Prostate gland (tissue), 2 donors: ENCODE results near the gene PDPN.

Experiments used
- POLR2A ChIP-seq: fragments of 450-650 bp; IDR thresholded peaks from one replicate; pipeline ENCODE4 v1.6.1; 2016; ENCODE audit warnings: antibody characterized with exemption, mild to moderate bottlenecking
- POLR2AphosphoS5 ChIP-seq: sonication (generic); formaldehyde crosslinking; IDR thresholded peaks from one replicate; pipeline ENCODE4 v1.6.1; 2017; ENCODE audit warnings: antibody characterized with exemption
- TF ChIP-seq, protein P1 (sequence below), 4 experiments: fragments of 200-600 bp in 2 of 4; fragments of 450-650 bp in 2 of 4; sonication (generic) in 2 of 4; IDR thresholded peaks; 1 replicate in 3 of 4; 2 replicates in 1 of 4; pipeline ENCODE4 v1.5.1; 2016 to 2019; ENCODE audit warnings: antibody characterized with exemption in 4 of 4, mild to moderate bottlenecking in 2 of 4, moderate library complexity in 2 of 4

DNA sequence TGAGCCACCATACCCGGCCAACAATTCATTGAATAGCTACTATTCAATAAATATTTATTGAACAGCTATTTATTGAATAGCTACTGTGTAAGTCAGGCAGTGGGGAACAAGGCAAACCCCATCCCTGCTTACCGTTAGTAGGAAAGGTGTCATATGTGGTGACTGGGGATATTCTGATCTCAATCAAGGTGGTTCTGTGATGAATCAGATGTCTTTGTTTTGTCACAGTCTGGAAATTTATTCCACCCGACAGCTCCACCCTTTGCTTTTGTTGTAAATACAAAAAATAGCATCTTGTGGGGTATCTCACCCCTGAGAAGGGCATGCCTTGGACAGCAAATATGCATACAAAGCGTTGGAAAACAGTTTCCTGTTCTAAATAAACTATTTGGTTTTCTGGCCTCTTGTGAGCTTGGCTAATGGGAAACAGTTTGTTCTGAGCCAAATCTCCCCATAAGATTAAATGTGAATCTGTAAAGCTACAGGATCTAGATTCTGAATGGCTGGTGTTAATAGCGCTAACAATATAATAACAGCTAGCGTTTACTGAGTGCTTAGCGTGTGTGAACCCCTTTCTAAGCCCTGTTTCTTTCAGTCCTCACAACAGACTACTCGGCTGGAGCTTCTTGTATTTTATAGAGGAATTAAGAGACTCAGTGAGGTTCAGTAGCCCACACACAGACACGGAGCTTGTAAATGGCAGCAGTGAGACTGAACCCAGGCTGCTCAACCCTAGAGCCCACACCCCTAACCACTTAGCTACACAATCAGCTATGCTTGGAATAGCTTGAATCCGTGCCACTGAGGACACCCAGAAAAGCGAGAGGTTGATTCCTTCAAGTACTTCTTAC, 5.5 kb downstream of the PDPN start:
- TF ChIP-seq, protein P1, sequence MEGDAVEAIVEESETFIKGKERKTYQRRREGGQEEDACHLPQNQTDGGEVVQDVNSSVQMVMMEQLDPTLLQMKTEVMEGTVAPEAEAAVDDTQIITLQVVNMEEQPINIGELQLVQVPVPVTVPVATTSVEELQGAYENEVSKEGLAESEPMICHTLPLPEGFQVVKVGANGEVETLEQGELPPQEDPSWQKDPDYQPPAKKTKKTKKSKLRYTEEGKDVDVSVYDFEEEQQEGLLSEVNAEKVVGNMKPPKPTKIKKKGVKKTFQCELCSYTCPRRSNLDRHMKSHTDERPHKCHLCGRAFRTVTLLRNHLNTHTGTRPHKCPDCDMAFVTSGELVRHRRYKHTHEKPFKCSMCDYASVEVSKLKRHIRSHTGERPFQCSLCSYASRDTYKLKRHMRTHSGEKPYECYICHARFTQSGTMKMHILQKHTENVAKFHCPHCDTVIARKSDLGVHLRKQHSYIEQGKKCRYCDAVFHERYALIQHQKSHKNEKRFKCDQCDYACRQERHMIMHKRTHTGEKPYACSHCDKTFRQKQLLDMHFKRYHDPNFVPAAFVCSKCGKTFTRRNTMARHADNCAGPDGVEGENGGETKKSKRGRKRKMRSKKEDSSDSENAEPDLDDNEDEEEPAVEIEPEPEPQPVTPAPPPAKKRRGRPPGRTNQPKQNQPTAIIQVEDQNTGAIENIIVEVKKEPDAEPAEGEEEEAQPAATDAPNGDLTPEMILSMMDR (IDR thresholded peaks at IDR 0.05) = no peak
- TF ChIP-seq POLR2AphosphoS5 = no peak
- no peak for TF ChIP-seq POLR2A
